HL-60 (cell line): ENCODE results near the gene AIF1L.

Experiments used
- DNase-seq, 2 experiments: peaks; one replicate each; pipeline ENCODE4 v3.0.0-alpha.2; 2010 to 2020; ENCODE audit warnings: low read depth in 1 of 2, low spot score in 1 of 2
- H3K27ac ChIP-seq: fragments of 250-450 bp; sonication (Bioruptor Pico); replicated peaks from 2 replicates; pipeline ENCODE4 v1.5.1; 2020; ENCODE audit warnings: mild to moderate bottlenecking, moderate library complexity
- H3K27me3 ChIP-seq: fragments of 250-450 bp; sonication (Bioruptor Pico); 2 replicates; pipeline ENCODE4 v1.5.1; 2021; ENCODE audit warnings: mild to moderate bottlenecking, moderate library complexity; ENCODE audit not compliant: insufficient read depth, poor library complexity, severe bottlenecking
- H3K4me3 ChIP-seq: replicated peaks from 2 replicates; pipeline ENCODE4 v1.5.1; 2011; ENCODE audit warnings: mild to moderate bottlenecking, control low read depth, low read length; ENCODE audit not compliant: insufficient read depth
- GABPA ChIP-seq: IDR thresholded peaks from 2 replicates; pipeline ENCODE4 v1.6.1; 2012; ENCODE audit warnings: low read depth
- POLR2AphosphoS5 ChIP-seq: IDR thresholded peaks from 2 replicates; pipeline ENCODE4 v1.6.1; 2012; ENCODE audit warnings: low read depth
- SPI1 ChIP-seq: IDR thresholded peaks from 2 replicates; pipeline ENCODE4 v1.6.1; 2012; ENCODE audit warnings: low read depth, mild to moderate bottlenecking, borderline replicate concordance
- TF ChIP-seq, protein P1 (sequence below): IDR thresholded peaks from 2 replicates; pipeline ENCODE4 v1.6.1; 2012; ENCODE audit warnings: low read depth; ENCODE audit not compliant: insufficient replicate concordance
- TF ChIP-seq, protein P2 (sequence below): IDR thresholded peaks from one replicate; pipeline ENCODE4 v1.5.1; 2011; ENCODE audit warnings: low read length, control low read depth, inconsistent platforms; ENCODE audit not compliant: insufficient read depth

Gene AIF1L

DNA sequence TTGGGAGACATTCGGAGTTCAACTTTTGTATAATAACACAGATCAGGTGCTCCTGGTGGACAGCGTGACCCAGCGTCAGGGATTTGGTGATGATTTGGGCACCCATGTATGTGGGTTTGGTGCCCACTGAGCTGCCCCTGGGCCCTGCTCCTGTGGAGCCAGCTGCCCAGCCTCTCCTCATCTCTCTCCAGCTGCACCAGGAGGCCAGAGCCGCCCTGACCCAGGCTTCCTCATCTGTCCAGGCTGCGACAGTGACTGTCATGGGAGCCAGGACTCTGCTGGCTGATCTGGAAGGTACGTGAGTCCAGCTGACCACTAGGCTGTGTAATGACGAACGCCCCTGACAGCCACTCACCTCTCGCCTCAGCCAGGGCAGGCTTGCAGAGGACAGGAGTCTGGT lies 14.5 kb upstream of the AIF1L start:
- TF ChIP-seq, protein P1, sequence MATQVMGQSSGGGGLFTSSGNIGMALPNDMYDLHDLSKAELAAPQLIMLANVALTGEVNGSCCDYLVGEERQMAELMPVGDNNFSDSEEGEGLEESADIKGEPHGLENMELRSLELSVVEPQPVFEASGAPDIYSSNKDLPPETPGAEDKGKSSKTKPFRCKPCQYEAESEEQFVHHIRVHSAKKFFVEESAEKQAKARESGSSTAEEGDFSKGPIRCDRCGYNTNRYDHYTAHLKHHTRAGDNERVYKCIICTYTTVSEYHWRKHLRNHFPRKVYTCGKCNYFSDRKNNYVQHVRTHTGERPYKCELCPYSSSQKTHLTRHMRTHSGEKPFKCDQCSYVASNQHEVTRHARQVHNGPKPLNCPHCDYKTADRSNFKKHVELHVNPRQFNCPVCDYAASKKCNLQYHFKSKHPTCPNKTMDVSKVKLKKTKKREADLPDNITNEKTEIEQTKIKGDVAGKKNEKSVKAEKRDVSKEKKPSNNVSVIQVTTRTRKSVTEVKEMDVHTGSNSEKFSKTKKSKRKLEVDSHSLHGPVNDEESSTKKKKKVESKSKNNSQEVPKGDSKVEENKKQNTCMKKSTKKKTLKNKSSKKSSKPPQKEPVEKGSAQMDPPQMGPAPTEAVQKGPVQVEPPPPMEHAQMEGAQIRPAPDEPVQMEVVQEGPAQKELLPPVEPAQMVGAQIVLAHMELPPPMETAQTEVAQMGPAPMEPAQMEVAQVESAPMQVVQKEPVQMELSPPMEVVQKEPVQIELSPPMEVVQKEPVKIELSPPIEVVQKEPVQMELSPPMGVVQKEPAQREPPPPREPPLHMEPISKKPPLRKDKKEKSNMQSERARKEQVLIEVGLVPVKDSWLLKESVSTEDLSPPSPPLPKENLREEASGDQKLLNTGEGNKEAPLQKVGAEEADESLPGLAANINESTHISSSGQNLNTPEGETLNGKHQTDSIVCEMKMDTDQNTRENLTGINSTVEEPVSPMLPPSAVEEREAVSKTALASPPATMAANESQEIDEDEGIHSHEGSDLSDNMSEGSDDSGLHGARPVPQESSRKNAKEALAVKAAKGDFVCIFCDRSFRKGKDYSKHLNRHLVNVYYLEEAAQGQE, result no peak
- TF ChIP-seq POLR2AphosphoS5 (no peak), SPI1 (no peak), GABPA (no peak)
- TF ChIP-seq, protein P2, sequence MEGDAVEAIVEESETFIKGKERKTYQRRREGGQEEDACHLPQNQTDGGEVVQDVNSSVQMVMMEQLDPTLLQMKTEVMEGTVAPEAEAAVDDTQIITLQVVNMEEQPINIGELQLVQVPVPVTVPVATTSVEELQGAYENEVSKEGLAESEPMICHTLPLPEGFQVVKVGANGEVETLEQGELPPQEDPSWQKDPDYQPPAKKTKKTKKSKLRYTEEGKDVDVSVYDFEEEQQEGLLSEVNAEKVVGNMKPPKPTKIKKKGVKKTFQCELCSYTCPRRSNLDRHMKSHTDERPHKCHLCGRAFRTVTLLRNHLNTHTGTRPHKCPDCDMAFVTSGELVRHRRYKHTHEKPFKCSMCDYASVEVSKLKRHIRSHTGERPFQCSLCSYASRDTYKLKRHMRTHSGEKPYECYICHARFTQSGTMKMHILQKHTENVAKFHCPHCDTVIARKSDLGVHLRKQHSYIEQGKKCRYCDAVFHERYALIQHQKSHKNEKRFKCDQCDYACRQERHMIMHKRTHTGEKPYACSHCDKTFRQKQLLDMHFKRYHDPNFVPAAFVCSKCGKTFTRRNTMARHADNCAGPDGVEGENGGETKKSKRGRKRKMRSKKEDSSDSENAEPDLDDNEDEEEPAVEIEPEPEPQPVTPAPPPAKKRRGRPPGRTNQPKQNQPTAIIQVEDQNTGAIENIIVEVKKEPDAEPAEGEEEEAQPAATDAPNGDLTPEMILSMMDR, result no peak
- DNase-seq, result no peak
- Histone ChIP-seq H3K27ac (no peak overlapping the region), H3K27me3 (no peaks in the 10 kb centered on the region), H3K4me3 (no peak overlapping the region)

DNA sequence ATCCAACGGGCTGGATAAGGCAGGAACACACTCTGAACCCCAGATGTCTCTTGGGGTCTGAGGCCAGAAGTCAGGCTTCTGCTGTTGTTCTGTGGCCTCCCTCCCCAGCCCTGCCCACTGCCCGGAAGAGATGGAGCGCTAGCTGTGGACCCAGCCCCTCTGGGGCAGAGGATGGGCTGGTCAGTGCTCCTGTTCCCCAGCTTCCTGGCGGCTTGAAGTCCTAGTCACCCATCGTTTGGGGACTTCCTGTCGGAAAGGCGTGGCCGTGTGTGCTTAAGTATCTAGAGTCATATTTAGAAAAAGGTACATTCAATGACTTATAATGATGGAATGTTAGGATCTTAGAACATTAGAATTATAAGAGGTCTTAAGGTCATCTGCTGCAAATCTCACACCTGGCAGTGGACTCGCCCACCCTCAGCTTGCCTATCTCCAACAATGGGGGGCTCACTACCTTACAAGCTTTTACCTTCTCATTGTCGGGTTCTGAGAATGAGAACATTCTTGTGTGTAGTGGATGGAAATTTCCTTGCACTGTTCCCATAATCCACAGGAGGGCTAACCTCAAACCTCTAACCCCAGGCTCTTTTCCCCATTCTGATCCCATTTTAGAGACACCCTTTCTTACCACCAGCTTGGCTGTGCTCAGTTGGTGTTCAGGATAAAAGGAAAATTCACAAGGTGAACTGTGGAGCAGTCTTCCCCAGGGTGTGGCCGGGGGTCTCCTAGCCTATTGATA lies 13.4 kb upstream of the AIF1L start:
- TF ChIP-seq SPI1 (no peak), POLR2AphosphoS5 (no peak), GABPA (no peak)
- TF ChIP-seq, protein P1, result no peak
- TF ChIP-seq, protein P2, result no peak
- Histone ChIP-seq H3K4me3 (no peak overlapping the region), H3K27me3 (no peaks in the 10 kb centered on the region), H3K27ac (no peak overlapping the region)
- no peak for DNase-seq

DNA sequence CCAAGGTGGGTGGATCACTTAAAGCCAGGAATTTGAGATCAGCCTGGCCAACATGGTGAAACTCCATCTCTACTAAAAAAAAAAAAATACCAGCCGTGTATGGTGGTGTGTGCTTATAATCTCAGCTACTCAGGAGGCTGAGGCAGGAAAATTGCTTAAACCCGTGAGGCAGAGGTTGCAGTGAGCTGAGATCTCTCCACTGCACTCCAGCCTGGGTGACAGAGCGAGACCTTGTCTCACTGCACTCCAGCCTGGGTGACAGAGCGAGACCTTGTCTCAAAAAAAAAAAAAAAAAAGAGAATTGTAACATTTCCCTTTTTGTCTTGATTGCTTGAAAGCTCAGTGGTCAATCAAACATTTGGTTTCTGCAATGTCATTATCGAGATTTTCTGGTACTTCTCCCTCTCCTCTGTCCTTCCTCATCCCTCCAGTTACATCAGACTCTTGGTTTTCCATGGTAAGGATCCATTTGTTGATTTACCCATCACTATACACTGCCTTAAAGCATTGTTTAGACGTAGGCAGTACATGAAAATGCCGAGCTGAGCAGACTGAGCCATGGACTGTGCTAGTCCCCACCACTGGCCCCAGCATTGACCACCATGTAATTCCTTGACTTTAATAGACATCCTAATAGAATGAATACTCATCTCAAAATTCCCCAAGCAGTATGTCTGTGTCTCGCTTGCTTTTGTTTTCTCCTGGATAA lies 11.5 kb upstream of the AIF1L start:
- TF ChIP-seq, protein P1, result no peak
- TF ChIP-seq GABPA (no peak), POLR2AphosphoS5 (no peak)
- Histone ChIP-seq H3K27ac (no peak overlapping the region), H3K4me3 (no peak overlapping the region), H3K27me3 (no peaks in the 10 kb centered on the region)
- DNase-seq, result no peak
